HepG2 (cell line): ENCODE results near the gene DNAJC5. TPM values are rescaled to one million over a fixed set of nuclear protein-coding genes. Genes with fewer than 3 reads are reported as not detected.

ENCODE experiments used
- ATAC-seq: fragments of 200-7000 bp; cut with Tn5 transposase; 3 replicates; pipeline ENCODE4 v1.9.1; 2020; ENCODE audit warnings: mild to moderate bottlenecking, moderate library complexity
- BruUV-seq: library from RNA; stranded (reverse); fragments of 400-500 nt; replicated peaks from 2 replicates; lab custom pipeline; 2021; lab: Mats Ljungman, UMichigan
- CTCF ChIA-PET: fragments of 300-600 bp; formaldehyde crosslinking; extraction: SDS; loops from one replicate; lab custom pipeline; 2021; ENCODE audit warnings: low total read pairs, inconsistent platforms, low intra/inter-chr PET ratio; lab: Yijun Ruan, JAX
- POLR2A ChIA-PET: fragments of 350-600 bp; sonication (Branson Sonifier 250); formaldehyde crosslinking; loops from one replicate; lab custom pipeline; 2020; ENCODE audit warnings: antibody characterized with exemption, inconsistent platforms; lab: Yijun Ruan, JAX
- DNase-seq: peaks from one replicate; pipeline ENCODE4 v3.0.0-alpha.2; 2015; ENCODE audit warnings: low spot score
- FAIRE-seq: peaks from 3 replicates; lab custom pipeline; 2011; peaks lifted over from hg19 to GRCh38; lab: Jason Lieb, UNC
- H2AFZ ChIP-seq: one replicate; pipeline ENCODE4 v1.6.1; 2011; ENCODE audit warnings: low read length, inconsistent platforms
- H3K27ac ChIP-seq: fragments of 300-600 bp; 3 replicates; pipeline ENCODE4 v1.8.0; 2011; ENCODE audit warnings: mixed run types, mild to moderate bottlenecking, mixed read lengths, low read length, inconsistent platforms; ENCODE audit not compliant: insufficient read depth; ENCODE audit errors: extremely low read length
- H3K27me3 ChIP-seq, 2 experiments: fragments of 200-600 bp in 1 of 2; 2 replicates in 1 of 2; 3 replicates in 1 of 2; pipeline versions ENCODE4 v1.6.0 to v1.8.0; 2011; ENCODE audit warnings: low read length in 2 of 2, mild to moderate bottlenecking in 2 of 2, moderate library complexity in 2 of 2, inconsistent platforms in 1 of 2; ENCODE audit not compliant: insufficient read depth in 2 of 2, control insufficient read depth in 1 of 2
- H3K36me3 ChIP-seq, 2 experiments: fragments of 200-600 bp in 1 of 2; replicated peaks in 1 of 2; 2 replicates in 1 of 2; 3 replicates in 1 of 2; pipeline versions ENCODE4 v1.5.1 to v1.8.0; 2011; ENCODE audit warnings: low read length in 2 of 2, inconsistent platforms in 1 of 2; ENCODE audit not compliant: insufficient read depth in 2 of 2, control insufficient read depth in 1 of 2
- H3K4me1 ChIP-seq: 2 replicates; pipeline ENCODE4 v1.5.1; 2012; ENCODE audit warnings: low read length, inconsistent platforms; ENCODE audit not compliant: insufficient read depth
- H3K4me2 ChIP-seq: 2 replicates; pipeline ENCODE4 v1.6.0; 2011; ENCODE audit warnings: low read depth, low read length, inconsistent platforms
- H3K4me3 ChIP-seq, 3 experiments: fragments of 200-600 bp in 1 of 3; sonication (generic), shearing (Covaris generic) in 1 of 3; replicated peaks in 1 of 3; 2 replicates each; pipeline ENCODE4 v1.5.1; 2011 to 2016; ENCODE audit warnings: low read length in 3 of 3, inconsistent platforms in 2 of 3, low read depth in 2 of 3, mild to moderate bottlenecking in 2 of 3, control low read depth in 1 of 3, mixed read lengths in 1 of 3; ENCODE audit not compliant: insufficient read depth in 1 of 3
- H3K79me2 ChIP-seq: one replicate; pipeline ENCODE4 v1.6.1; 2011; ENCODE audit warnings: low read length, inconsistent platforms; ENCODE audit not compliant: insufficient read depth
- H3K9ac ChIP-seq: 2 replicates; pipeline ENCODE4 v1.6.0; 2011; ENCODE audit warnings: mild to moderate bottlenecking, low read depth, low read length, inconsistent platforms; ENCODE audit not compliant: insufficient read depth
- H3K9me3 ChIP-seq: 2 replicates; pipeline ENCODE4 v1.5.1; 2012; ENCODE audit warnings: mild to moderate bottlenecking, low read length
- H4K20me1 ChIP-seq: 2 replicates; pipeline ENCODE4 v1.6.0; 2011; ENCODE audit warnings: inconsistent platforms, mild to moderate bottlenecking, low read length, moderate library complexity; ENCODE audit not compliant: insufficient read depth
- HNRNPLL ChIP-seq: fragments of 200-400 bp; formaldehyde crosslinking; IDR thresholded peaks from 2 replicates; pipeline ENCODE4 v1.6.1; 2017; ENCODE audit warnings: mild to moderate bottlenecking, low read depth, low read length; ENCODE audit not compliant: poor library complexity, severe bottlenecking
- NFE2L1 ChIP-seq: sonication (generic); formaldehyde crosslinking; IDR thresholded peaks from 2 replicates; pipeline ENCODE4 v1.4.0; 2020; ENCODE audit warnings: missing genetic modification reagents, mild to moderate bottlenecking, borderline replicate concordance
- TFDP1 ChIP-seq: IDR thresholded peaks from 2 replicates; pipeline ENCODE4 v1.6.1; 2016; ENCODE audit warnings: missing compliant biosample characterization, missing genetic modification reagents, borderline replicate concordance
- ZNF280D ChIP-seq: sonication (generic); formaldehyde crosslinking; IDR thresholded peaks from 2 replicates; pipeline ENCODE4 v1.5.1; 2020; ENCODE audit warnings: mild to moderate bottlenecking, missing genetic modification reagents
- WGBS: methylation state at CpG from one replicate; pipeline ENCODE4 v1.1.6; 2017; ENCODE audit warnings: low lambda C conversion rate; 5-methylcytosine and 5-hydroxymethylcytosine counted together
- in situ Hi-C: cut with HindIII; loops from 2 replicates; pipeline ENCODE4 v1.10.0; 2017; ENCODE audit warnings: low pct_unique_long_range_greater_than_20kb; ENCODE audit not compliant: extremely low pct_ligation_motif_present
- intact Hi-C: fragments of 100-400 bp; cut with micrococcal nuclease; formaldehyde crosslinking; loops from one replicate; pipeline ENCODE4 v1.10.0; 2022; ENCODE audit not compliant: unreplicated experiment
- polyA plus RNA-seq, 8 experiments: library from polyadenylated mRNA; depleted of rRNA in 3 of 8; stranded (reverse) in 7 of 8; unstranded in 1 of 8; fragments of >200 nt; fragmentation: Illumina TruSeq in 4 of 8; extraction: Trizol in 4 of 8; gene quantifications; 2 replicates each; pipeline versions ENCODE4 v1.2.1 to v1.2.3, GENCODE V29; 2011 to 2016; ENCODE audit warnings: low read depth in 4 of 8, missing spikeins in 1 of 8, mixed read lengths in 1 of 8; ENCODE audit not compliant: insufficient read depth in 1 of 8
- total RNA-seq, 5 experiments: library from RNA; depleted of rRNA; stranded (reverse); fragments of >200 nt; fragmentation: Illumina TruSeq; extraction: Trizol; gene quantifications; 2 replicates each; pipeline ENCODE4 v1.2.3, GENCODE V29; 2016; ENCODE audit warnings: low read depth in 1 of 5
- TF ChIP-seq, protein P1 (sequence below): sonication (generic); formaldehyde crosslinking; IDR thresholded peaks from 2 replicates; pipeline ENCODE4; 2020; ENCODE audit warnings: missing genetic modification reagents, mild to moderate bottlenecking, borderline replicate concordance
- TF ChIP-seq, protein P2 (sequence below): sonication (generic); formaldehyde crosslinking; IDR thresholded peaks from 2 replicates; pipeline ENCODE4 v1.5.0; 2020; ENCODE audit warnings: missing genetic modification reagents

DNAJC5 gene
- total and polyA plus RNA-seq, 2 of the 13 experiments (the other 11 are each of a cell fraction or from before 2014, with no cell fraction given) = 42.8 to 64.5 TPM

GRCh38 chr20:63937596-63937995 lies 42.7 kb downstream of the DNAJC5 start:
- no peak for DNase-seq
- Histone ChIP-seq H3K4me3 (no peak overlapping the region), H3K9me3 (no peaks in the 10 kb centered on the region), H3K27ac (no peak overlapping the region), H2AFZ (no peak overlapping the region), H3K79me2 (no peaks in the 10 kb centered on the region), H3K4me2 (no peak overlapping the region), H4K20me1 (peaks cover 9% of the 10 kb centered on the region; the same call in 1 of the 2 replicates), H3K4me1 (no peaks in the 10 kb centered on the region), H3K36me3 (peaks cover 36 to 71% of the 10 kb centered on the region in 2 experiments), H3K9ac (no peak overlapping the region), H3K27me3 (no peaks in the 10 kb centered on the region)
- FAIRE-seq = peak; percentile 4
- WGBS = 88% methylated on average over 14 of the region's 14 CpGs
- in situ Hi-C loops = no loop called here
- ChIA-PET POLR2A (no interaction called here), CTCF (no interaction called here)
- no peak for ATAC-seq
- intact Hi-C loops = no loop called here
- no TSS peak for BruUV-seq
- TF ChIP-seq, protein P1, sequence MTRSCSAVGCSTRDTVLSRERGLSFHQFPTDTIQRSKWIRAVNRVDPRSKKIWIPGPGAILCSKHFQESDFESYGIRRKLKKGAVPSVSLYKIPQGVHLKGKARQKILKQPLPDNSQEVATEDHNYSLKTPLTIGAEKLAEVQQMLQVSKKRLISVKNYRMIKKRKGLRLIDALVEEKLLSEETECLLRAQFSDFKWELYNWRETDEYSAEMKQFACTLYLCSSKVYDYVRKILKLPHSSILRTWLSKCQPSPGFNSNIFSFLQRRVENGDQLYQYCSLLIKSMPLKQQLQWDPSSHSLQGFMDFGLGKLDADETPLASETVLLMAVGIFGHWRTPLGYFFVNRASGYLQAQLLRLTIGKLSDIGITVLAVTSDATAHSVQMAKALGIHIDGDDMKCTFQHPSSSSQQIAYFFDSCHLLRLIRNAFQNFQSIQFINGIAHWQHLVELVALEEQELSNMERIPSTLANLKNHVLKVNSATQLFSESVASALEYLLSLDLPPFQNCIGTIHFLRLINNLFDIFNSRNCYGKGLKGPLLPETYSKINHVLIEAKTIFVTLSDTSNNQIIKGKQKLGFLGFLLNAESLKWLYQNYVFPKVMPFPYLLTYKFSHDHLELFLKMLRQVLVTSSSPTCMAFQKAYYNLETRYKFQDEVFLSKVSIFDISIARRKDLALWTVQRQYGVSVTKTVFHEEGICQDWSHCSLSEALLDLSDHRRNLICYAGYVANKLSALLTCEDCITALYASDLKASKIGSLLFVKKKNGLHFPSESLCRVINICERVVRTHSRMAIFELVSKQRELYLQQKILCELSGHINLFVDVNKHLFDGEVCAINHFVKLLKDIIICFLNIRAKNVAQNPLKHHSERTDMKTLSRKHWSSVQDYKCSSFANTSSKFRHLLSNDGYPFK = no peak
- TF ChIP-seq NFE2L1 (CRISPR knock-in tag) (0 out of 2 replicates have a peak, but pooled peaks have one; percentile 51), ZNF280D (CRISPR knock-in tag) (no peak), HNRNPLL (no peak), TFDP1 (CRISPR knock-in tag) (no peak)
- TF ChIP-seq, protein P2, sequence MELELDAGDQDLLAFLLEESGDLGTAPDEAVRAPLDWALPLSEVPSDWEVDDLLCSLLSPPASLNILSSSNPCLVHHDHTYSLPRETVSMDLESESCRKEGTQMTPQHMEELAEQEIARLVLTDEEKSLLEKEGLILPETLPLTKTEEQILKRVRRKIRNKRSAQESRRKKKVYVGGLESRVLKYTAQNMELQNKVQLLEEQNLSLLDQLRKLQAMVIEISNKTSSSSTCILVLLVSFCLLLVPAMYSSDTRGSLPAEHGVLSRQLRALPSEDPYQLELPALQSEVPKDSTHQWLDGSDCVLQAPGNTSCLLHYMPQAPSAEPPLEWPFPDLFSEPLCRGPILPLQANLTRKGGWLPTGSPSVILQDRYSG (CRISPR knock-in tag) = no peak
